Mesodermal cell (in vitro differentiated cells): Measurements from ENCODE around the gene MAP3K19.

Experiments used
- H3K27ac ChIP-seq: 2 replicates; pipeline ENCODE4 v1.7.0; 2013; ENCODE audit warnings: mild to moderate bottlenecking, low read depth, low read length, moderate library complexity; ENCODE audit not compliant: severe bottlenecking
- H3K36me3 ChIP-seq: 2 replicates; pipeline ENCODE4 v1.7.1; 2013; ENCODE audit warnings: mild to moderate bottlenecking, low read length, moderate library complexity; ENCODE audit not compliant: control insufficient read depth, insufficient read depth
- H3K4me1 ChIP-seq: one replicate; pipeline ENCODE4 v1.7.1; 2013; ENCODE audit warnings: mild to moderate bottlenecking, low read length; ENCODE audit not compliant: insufficient read depth, control insufficient read depth, poor library complexity, severe bottlenecking
- H3K4me3 ChIP-seq: 2 replicates; pipeline ENCODE4 v1.7.0; 2013; ENCODE audit warnings: low read length, control low read depth, mild to moderate bottlenecking; ENCODE audit not compliant: insufficient read depth, poor library complexity, severe bottlenecking; ENCODE audit errors: extremely low read depth
- H3K9me3 ChIP-seq: 2 replicates; pipeline ENCODE4 v1.7.1; 2013; ENCODE audit warnings: mild to moderate bottlenecking, low read length, moderate library complexity; ENCODE audit not compliant: control insufficient read depth
- WGBS, 2 experiments: methylation state at CpG; one replicate each; pipeline ENCODE4 v1.1.5; 2013; ENCODE audit warnings: missing lambda C conversion rate in 2 of 2; ENCODE audit not compliant: insufficient coverage in 2 of 2; 5-methylcytosine and 5-hydroxymethylcytosine counted together

The MAP3K19 gene

DNA sequence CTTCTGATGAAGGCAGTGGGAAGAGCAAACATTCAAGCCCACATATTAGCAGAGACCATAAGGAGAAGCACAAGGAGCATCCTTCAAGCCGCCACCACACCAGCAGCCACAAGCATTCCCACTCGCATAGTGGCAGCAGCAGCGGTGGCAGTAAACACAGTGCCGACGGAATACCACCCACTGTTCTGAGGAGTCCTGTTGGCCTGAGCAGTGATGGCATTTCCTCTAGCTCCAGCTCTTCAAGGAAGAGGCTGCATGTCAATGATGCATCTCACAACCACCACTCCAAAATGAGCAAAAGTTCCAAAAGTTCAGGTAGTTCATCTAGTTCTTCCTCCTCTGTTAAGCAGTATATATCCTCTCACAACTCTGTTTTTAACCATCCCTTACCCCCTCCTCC is 93.2 kb downstream of the MAP3K19 start:
- H3K4me3 ChIP-seq = no peak overlapping the region
- no peaks in the 10 kb centered on the region for H3K4me1 ChIP-seq
- no peaks in the 10 kb centered on the region for H3K9me3 ChIP-seq
- no peak overlapping the region for H3K27ac ChIP-seq
- WGBS, 2 experiments = 96 to 97% methylated on average over 5 of the region's 5 CpGs
- H3K36me3 ChIP-seq = peaks cover 72% of the 10 kb centered on the region

DNA sequence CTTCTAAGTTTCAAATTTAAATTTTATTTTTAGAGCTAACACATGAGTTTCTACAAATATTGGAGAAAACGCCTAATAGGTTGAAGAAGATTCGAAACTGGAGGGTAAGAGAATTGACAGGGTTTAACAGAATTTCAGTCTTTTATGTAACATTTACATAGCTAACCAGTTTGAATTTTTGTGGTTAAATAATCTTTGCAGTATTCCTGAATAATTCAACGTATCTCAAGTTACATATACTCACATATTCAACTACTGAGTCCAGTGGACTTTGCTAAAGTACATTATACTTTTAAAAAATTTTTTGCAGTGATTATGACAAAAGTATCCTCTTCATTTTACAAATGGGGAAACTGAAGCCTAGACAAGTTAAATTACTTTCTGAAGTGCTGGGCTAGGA is 94.6 kb downstream of the MAP3K19 start:
- WGBS, 2 experiments = no CpG with 5 or more reads among the region's 3 CpGs
- H3K9me3 ChIP-seq = no peaks in the 10 kb centered on the region
- no peak overlapping the region for H3K4me3 ChIP-seq
- H3K4me1 ChIP-seq = no peaks in the 10 kb centered on the region
- H3K36me3 ChIP-seq = peaks cover 83% of the 10 kb centered on the region
- no peak overlapping the region for H3K27ac ChIP-seq

DNA sequence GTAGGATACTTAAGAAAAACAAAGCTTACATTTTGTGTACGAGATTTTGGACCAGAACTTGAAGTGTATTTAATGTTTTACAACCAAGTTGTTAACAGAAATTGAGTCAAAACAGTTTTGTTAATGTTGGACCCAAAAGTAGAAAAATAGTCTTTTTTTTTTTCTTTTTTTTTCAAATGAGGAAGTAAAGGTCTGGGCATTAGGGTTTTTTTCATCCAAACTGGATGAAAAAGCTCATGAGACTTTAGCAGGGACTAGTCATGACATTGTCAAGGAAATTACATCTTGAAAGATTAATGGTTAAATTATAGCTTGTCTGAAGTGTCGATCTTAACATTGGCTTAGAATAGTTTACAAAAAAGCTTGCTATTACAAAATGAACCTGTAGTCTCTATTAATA is 96.4 kb downstream of the MAP3K19 start:
- no peaks in the 10 kb centered on the region for H3K9me3 ChIP-seq
- no peak overlapping the region for H3K4me3 ChIP-seq
- H3K4me1 ChIP-seq = no peaks in the 10 kb centered on the region
- WGBS, 2 experiments = 100% methylated on average over 1 of the region's 2 CpGs; no CpG with 5 or more reads in 1 of the 2 experiments
- peaks cover 89% of the 10 kb centered on the region for H3K36me3 ChIP-seq
- no peak overlapping the region for H3K27ac ChIP-seq

DNA sequence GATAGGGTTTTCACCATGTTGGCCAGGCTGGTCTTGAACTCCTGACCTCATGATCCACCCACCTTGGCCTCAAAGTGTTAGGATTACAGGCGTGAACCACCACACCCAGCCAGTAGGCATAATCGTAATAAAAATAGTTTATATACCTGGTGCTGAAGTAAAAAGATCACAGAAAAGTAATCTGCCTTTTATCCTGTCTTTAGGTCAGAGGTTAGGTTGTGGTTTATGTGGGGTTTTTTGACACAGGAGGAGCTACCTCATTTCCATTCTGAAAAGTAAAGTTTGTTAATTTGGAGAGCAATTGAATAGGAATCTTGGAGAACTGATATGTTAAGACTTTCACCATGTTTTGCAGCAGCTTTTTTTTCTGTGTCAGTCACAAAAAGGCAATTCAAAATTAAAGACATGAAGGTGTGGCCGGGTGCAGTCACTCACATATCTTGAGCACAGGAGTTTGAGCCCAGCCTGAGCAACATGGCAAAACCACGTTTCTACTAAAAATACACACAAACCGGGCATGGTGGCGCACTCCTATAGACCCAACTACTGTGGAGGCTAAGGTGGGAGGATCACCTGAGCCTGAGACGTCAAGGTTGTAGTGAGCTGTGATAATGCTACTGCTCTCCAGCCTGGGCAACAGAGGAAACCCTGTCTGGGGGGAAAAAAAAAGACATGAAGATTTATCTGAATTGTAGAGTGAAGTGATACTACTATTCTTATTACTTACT is 97.1 kb downstream of the MAP3K19 start:
- H3K4me3 ChIP-seq = no peak overlapping the region
- H3K36me3 ChIP-seq = peaks cover 89% of the 10 kb centered on the region
- no peaks in the 10 kb centered on the region for H3K9me3 ChIP-seq
- H3K4me1 ChIP-seq = no peaks in the 10 kb centered on the region
- H3K27ac ChIP-seq = no peak overlapping the region
- WGBS, 2 experiments = 82% methylated on average over 5 of the region's 7 CpGs; no CpG with 5 or more reads in 1 of the 2 experiments

DNA sequence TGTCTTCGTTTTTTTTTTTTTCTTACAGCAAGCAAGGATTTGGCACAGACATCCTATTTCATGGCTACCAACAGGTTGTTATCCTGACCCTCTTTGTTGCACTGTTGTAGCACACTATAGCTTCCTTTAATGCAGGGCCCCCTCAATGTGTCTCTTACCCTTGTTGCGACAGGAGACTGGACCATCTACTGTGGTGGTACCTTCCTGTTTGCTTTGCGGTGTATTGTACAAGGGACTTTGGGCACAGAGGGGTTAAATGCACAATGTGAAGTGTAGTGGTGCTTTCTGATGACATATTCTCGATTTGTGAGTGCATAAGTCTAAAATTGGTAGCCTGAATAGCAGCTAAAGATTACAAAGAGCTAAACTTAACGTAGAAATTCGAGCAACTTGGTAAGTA is 101.2 kb downstream of the MAP3K19 start:
- WGBS, 2 experiments = 95 to 96% methylated on average over 4 of the region's 6 CpGs
- H3K27ac ChIP-seq = no peak overlapping the region
- no peak overlapping the region for H3K4me3 ChIP-seq
- H3K36me3 ChIP-seq = peaks cover 72% of the 10 kb centered on the region
- H3K4me1 ChIP-seq = no peaks in the 10 kb centered on the region
- H3K9me3 ChIP-seq = no peaks in the 10 kb centered on the region

DNA sequence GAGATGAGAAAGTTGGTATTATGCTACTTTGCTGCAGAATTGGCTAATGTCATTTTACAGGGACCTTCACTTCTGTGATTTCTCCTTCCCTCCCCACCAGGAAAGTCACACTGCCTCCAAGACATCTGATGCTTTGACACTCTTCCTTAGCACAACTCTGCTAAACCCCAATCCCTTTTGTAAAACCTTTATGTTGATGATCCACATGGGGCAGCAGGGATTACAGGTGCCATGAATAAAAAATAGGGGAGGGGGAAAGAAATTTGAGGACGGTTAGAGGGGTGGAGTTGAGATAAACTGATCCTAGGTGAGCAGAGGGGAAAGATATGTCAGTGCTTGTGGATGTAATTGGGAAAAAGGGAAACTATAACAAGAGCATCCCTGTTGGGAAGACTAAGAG is 102.3 kb downstream of the MAP3K19 start:
- Histone ChIP-seq H3K4me1 (no peaks in the 10 kb centered on the region), H3K4me3 (no peak overlapping the region), H3K9me3 (no peaks in the 10 kb centered on the region), H3K36me3 (peaks cover 73% of the 10 kb centered on the region), H3K27ac (no peak overlapping the region)
- WGBS, 2 experiments = 75 to 85% methylated on average over 1 of the region's 1 CpG

DNA sequence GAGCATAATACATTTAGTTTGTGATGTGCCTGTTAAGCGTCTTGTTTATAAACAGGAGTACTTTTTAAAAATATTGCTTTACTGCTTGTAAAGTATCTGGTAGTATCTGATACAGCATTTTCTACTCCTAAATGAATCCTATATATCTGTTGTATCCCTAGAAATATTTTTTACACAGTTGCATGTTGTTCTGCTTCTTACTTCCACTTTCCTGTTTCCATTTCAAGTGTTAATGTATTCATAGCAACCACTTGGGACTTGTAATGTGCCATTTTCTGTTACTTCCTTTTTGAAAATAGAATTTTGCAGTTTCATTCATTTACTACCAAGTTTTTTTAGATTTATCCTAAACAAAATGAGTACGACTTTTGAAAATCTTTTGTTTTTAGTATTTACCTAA is 103.7 kb downstream of the MAP3K19 start:
- peaks cover 74% of the 10 kb centered on the region for H3K36me3 ChIP-seq
- H3K27ac ChIP-seq = no peak overlapping the region
- H3K9me3 ChIP-seq = no peaks in the 10 kb centered on the region
- no CpG with 5 or more reads among the region's 2 CpGs for WGBS, 2 experiments
- H3K4me3 ChIP-seq = no peak overlapping the region
- no peaks in the 10 kb centered on the region for H3K4me1 ChIP-seq

DNA sequence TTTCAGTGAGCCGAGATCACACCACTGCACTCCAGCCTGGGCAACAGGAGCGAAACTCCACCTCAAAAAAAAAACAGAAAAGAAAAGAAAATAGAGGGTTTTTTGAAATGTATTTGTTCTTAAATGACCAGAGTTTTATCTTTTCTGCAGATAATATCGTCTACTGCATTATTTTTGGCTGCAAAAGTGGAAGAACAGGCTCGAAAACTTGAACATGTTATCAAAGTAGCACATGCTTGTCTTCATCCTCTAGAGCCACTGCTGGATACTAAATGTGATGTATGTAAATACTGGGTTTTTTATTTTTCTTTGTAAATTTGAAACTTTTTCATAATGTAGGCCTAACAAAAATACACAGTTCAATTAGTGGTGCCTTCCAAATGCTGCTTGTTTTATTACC is 110.6 kb downstream of the MAP3K19 start:
- peaks cover 4% of the 10 kb centered on the region for H3K4me1 ChIP-seq
- H3K27ac ChIP-seq = no peak overlapping the region
- peaks cover 66% of the 10 kb centered on the region for H3K36me3 ChIP-seq
- H3K9me3 ChIP-seq = no peaks in the 10 kb centered on the region
- WGBS, 2 experiments = 94 to 95% methylated on average over 2 of the region's 4 CpGs
- H3K4me3 ChIP-seq = no peak overlapping the region

DNA sequence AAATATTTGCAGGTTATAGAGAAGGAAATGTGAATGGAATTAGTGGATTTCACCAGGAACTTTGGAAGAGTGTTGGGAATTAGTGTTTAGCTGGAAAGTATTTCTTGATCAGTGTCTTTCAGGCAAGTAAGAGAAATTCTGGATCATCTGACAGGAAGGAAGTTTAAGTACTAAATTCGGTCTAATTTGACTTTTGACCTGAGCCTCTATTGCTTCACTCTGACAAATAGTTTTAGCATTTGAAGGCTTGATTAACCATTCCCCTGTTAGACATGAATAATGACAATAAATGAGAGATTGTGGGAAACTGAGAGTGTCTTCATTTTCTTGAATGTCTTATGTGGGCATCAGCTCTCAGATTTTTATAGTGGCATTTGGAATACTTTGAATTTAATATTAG is 112.6 kb downstream of the MAP3K19 start:
- no peaks in the 10 kb centered on the region for H3K9me3 ChIP-seq
- no peak overlapping the region for H3K27ac ChIP-seq
- peaks cover 63% of the 10 kb centered on the region for H3K36me3 ChIP-seq
- 89% methylated on average over 1 of the region's 1 CpG; no CpG with 5 or more reads in 1 of the 2 experiments for WGBS, 2 experiments
- peaks cover 4% of the 10 kb centered on the region for H3K4me1 ChIP-seq
- no peak overlapping the region for H3K4me3 ChIP-seq

DNA sequence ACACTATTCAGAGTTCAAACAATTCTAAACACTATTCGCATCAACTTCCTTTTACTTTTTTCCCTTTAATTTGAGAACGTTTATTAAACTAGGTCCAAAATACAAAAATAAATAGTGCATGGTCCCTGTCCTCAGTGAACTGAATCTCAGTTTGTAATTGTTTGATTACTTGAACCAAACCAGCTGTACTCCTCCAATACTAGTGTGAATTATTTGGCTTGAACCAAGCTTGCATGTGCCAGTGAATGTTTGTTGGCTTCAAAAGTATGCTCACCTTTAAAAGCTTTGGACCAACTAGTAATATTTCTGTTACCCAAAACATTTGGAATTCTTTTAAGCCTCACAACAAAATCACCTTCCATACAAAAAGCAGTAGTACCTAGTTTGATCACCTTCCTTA is 113.1 kb downstream of the MAP3K19 start:
- no CpG with 5 or more reads among the region's 2 CpGs for WGBS, 2 experiments
- Histone ChIP-seq H3K36me3 (peaks cover 60% of the 10 kb centered on the region), H3K9me3 (no peaks in the 10 kb centered on the region), H3K4me3 (no peak overlapping the region), H3K27ac (no peak overlapping the region), H3K4me1 (peaks cover 4% of the 10 kb centered on the region)

DNA sequence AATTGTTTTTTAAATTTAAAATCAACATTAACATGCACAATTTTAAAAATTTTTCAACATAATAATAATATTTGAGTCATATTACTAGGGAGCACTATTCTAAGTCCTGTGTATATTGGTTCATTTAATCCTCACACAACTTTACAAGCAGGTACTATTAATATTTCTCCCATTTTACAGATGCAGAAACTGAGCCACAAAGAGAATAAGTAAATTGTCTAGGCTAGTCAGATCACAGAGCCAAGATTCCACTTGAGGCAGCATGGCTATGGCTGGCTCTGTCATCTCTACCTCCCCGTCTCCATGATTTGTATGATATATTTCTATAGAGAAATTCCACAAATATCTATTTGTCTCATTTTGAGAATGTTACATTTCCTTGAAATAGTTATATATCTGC is 113.5 kb downstream of the MAP3K19 start:
- no peaks in the 10 kb centered on the region for H3K9me3 ChIP-seq
- WGBS, 2 experiments = no CpG with 5 or more reads among the region's 1 CpG
- peaks cover 58% of the 10 kb centered on the region for H3K36me3 ChIP-seq
- H3K27ac ChIP-seq = no peak overlapping the region
- no peak overlapping the region for H3K4me3 ChIP-seq
- peaks cover 4% of the 10 kb centered on the region for H3K4me1 ChIP-seq
